Kidney (tissue), 14 donors: Measurements from ENCODE around the gene ACER3. TPM values are rescaled to one million over a fixed set of nuclear protein-coding genes. Genes with fewer than 3 reads are reported as not detected.
A peak's percentile ranks its signal among the peaks of the same experiment; 100 is the strongest.

Experiments
- DNase-seq, 5 donors: peaks; one replicate each; pipeline ENCODE4 v3.0.0-alpha.2; 2013 to 2020
- FAIRE-seq: peaks from 2 replicates; lab custom pipeline; 2012; peaks lifted over from hg19 to GRCh38; lab: Jason Lieb, UNC
- H3K27ac ChIP-seq, 2 donors: one replicate each; pipeline ENCODE4 v1.7.0; 2013; ENCODE audit warnings: low read depth in 2 of 2, low read length in 2 of 2, inconsistent platforms in 1 of 2
- H3K27me3 ChIP-seq: one replicate; pipeline ENCODE4 v1.7.1; 2013; ENCODE audit warnings: low read length, inconsistent platforms; ENCODE audit not compliant: control insufficient read depth, insufficient read depth
- H3K36me3 ChIP-seq, 3 donors: one replicate each; pipeline versions ENCODE4 v1.7.0 to v1.7.1; 2013; ENCODE audit warnings: low read length in 3 of 3, control low read depth in 1 of 3, inconsistent platforms in 1 of 3; ENCODE audit not compliant: insufficient read depth in 3 of 3, control insufficient read depth in 2 of 3
- H3K4me1 ChIP-seq, 3 donors: one replicate each; pipeline versions ENCODE4 v1.7.0 to v1.7.1; 2013; ENCODE audit warnings: low read length in 3 of 3, inconsistent platforms in 1 of 3, low read depth in 1 of 3; ENCODE audit not compliant: control insufficient read depth in 2 of 3, insufficient read depth in 2 of 3
- H3K4me3 ChIP-seq, 3 donors: one replicate each; pipeline versions ENCODE4 v1.7.0 to v1.8.1; 2013; ENCODE audit warnings: low read length in 3 of 3, control low read depth in 1 of 3, inconsistent platforms in 1 of 3
- H3K9ac ChIP-seq, 3 donors: one replicate each; pipeline versions ENCODE4 v1.7.0 to v1.7.1; 2013; ENCODE audit warnings: low read length in 3 of 3, control low read depth in 1 of 3, inconsistent platforms in 1 of 3
- H3K9me3 ChIP-seq, 3 donors: one replicate each; pipeline versions ENCODE4 v1.7.0 to v1.7.1; 2013; ENCODE audit warnings: low read length in 3 of 3, control low read depth in 1 of 3, inconsistent platforms in 1 of 3; ENCODE audit not compliant: control insufficient read depth in 2 of 3, insufficient read depth in 1 of 3
- intact Hi-C: fragments of 100-400 bp; cut with DNase I; formaldehyde crosslinking; loops from one replicate; pipeline ENCODE4 v1.11.1; 2022
- polyA plus RNA-seq: library from polyadenylated mRNA; stranded (reverse); fragments of 350-450 nt; fragmentation: Illumina TruSeq; extraction: RNeasy Lipid Tissue Mini Kit (QIAGEN cat#74804); gene quantifications from one replicate; pipeline ENCODE4 v1.2.3, GENCODE V29; 2014; ENCODE audit warnings: low read depth, low replicate concordance; ENCODE audit not compliant: insufficient read depth
- total RNA-seq: library from RNA; stranded (reverse); fragmentation: NEBNext Ultra II Directional; extraction: Animal tissue kit (Norgen Biotek cat#: 25700); gene quantifications from one replicate; pipeline ENCODE4 v1.2.1, GENCODE V29; 2021
- TF ChIP-seq, protein P1 (sequence below): IDR thresholded peaks from 3 replicates; pipeline ENCODE4 v1.5.1; 2012; ENCODE audit warnings: mild to moderate bottlenecking, moderate library complexity, borderline replicate concordance; ENCODE audit not compliant: insufficient read depth; ENCODE audit errors: extremely low read depth
- donor health status: control.
- donor health status: control.
- donor health status: control.
- donor health status: control.
- donor health status: control.
- donor health status: DM: yes; HTN: yes; CAD: no.
- donor health status: Normal renal cell carcinoma (clear cell type).

ACER3 gene
- total and polyA plus RNA-seq, 2 donors from 2014 or later = 5.9 to 35.3 TPM

DNA sequence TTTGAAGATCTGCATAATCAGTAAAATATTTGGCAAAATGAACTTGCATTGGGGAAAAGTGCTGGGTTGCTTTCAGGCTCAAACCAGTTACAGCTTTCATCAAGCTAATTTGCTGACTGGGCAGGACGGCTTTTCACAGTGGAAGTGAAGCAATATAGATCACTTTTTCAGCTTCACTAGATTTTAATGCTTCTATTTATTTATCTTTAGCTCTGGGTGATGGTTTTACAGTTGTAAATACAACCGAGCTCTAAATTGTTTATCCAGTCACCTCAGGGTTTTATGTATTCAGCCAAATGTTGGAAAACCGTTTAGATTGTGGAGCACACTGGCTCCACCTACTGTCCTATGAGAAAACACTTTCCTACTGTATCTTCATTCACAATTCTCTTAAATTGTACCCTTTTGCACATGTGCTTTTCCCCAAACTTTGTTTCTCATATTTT lies 58.2 kb downstream of the ACER3 start:
- Histone ChIP-seq H3K27me3 (no peaks in the 10 kb centered on the region), H3K27ac (no peak overlapping the region), H3K4me3 (peak overlapping the region in 2 of 3 donors; percentile 12 to 53), H3K9me3 (no peaks in the 10 kb centered on the region), H3K9ac (peak overlapping the region in 1 of 3 donors; percentile 35), H3K36me3 (no peaks in the 10 kb centered on the region), H3K4me1 (peaks cover 0 to 3% (median 0%) of the 10 kb centered on the region in 3 donors)
- TF ChIP-seq, protein P1, sequence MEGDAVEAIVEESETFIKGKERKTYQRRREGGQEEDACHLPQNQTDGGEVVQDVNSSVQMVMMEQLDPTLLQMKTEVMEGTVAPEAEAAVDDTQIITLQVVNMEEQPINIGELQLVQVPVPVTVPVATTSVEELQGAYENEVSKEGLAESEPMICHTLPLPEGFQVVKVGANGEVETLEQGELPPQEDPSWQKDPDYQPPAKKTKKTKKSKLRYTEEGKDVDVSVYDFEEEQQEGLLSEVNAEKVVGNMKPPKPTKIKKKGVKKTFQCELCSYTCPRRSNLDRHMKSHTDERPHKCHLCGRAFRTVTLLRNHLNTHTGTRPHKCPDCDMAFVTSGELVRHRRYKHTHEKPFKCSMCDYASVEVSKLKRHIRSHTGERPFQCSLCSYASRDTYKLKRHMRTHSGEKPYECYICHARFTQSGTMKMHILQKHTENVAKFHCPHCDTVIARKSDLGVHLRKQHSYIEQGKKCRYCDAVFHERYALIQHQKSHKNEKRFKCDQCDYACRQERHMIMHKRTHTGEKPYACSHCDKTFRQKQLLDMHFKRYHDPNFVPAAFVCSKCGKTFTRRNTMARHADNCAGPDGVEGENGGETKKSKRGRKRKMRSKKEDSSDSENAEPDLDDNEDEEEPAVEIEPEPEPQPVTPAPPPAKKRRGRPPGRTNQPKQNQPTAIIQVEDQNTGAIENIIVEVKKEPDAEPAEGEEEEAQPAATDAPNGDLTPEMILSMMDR = peak; percentile 79
- intact Hi-C loops = loop anchor here (10.0 kb wide), 1 partner anchor 104 kb away; no protein-coding TSS in a partner anchor
- DNase-seq (peak in 2 of 5 donors; percentile 74 to 87), FAIRE-seq (peak; percentile 89)

DNA sequence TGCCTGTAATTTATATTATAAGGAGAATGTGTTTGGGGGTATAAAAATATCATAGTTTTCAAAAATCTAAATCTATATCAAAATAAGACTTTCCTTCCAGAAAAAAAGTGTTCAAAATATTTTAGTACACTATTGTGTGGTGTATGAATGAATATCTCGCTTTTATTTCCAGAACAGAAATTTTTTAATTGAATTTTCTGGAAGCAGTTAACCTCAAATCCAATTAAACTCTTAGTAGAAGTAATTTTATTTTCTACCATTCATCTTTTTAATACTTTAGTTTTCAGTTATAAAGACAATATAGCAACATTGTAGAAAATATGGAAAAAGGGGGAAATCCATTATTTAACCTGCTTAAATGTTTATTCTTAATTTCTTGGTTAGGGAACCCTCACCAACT lies 58.7 kb downstream of the ACER3 start:
- no peaks in the 10 kb centered on the region for H3K9me3 ChIP-seq
- intact Hi-C loops = loop anchor here (10.0 kb wide), 1 partner anchor 105 kb away; no protein-coding TSS in a partner anchor
- FAIRE-seq = peak; percentile 19
- TF ChIP-seq, protein P1 = no peak
- no peaks in the 10 kb centered on the region for H3K36me3 ChIP-seq
- no peaks in the 10 kb centered on the region for H3K27me3 ChIP-seq
- no peak for DNase-seq
- no peak overlapping the region for H3K4me3 ChIP-seq
- H3K27ac ChIP-seq = no peak overlapping the region
- peaks cover 0 to 3% (median 0%) of the 10 kb centered on the region in 3 donors for H3K4me1 ChIP-seq
- H3K9ac ChIP-seq = no peak overlapping the region

DNA sequence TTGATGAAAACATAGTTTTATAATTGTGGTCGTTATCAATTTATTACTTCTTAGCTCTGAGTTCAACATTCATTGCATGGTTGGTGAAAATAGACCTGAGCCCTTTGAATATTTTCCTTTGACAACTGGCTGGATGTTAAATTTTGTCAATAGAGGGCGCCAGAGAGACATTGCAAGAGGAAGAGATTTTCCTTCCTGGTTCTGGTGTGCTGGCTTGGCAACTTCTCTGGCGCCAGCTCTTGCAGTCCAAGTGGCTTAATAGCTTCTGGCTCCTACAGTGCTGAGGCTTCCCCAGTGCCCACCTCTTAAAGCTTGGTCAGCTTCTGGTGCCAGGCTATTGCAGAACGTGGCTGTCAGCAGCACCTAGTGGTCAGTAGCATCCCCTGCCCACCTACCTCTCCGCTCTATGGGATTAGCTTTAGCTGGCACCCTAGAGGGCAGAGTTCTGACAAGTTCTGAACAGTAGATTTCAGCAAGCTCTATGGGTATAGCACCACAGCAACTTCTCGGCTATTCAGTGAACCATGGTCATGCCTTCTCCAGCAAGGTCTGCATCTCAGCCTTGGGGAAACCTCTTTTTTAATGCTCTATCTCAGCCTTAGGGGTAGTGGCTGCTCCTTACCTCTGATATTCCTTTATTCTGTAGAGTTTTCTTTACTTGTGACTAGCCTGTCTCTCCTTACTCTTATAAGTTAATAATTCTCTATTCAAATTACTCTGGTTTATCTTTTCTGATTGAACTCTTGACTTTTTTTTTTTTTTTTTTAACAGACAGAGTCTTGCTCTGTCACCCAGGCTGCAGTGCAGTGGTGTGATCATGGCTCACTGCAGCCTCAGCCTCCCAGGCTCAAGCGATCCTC lies 59.4 kb downstream of the ACER3 start:
- Histone ChIP-seq H3K4me3 (peak overlapping the region; percentile 4 to 42 (median 28)), H3K27ac (no peak overlapping the region), H3K27me3 (no peaks in the 10 kb centered on the region), H3K9me3 (no peaks in the 10 kb centered on the region), H3K4me1 (peaks cover 0 to 3% (median 0%) of the 10 kb centered on the region in 3 donors), H3K9ac (peak overlapping the region in 1 of 3 donors; percentile 15), H3K36me3 (no peaks in the 10 kb centered on the region)
- peak; percentile 74 to 91 (median 81) for DNase-seq
- intact Hi-C loops = loop anchor here (10.0 kb wide), 1 partner anchor 105 kb away; no protein-coding TSS in a partner anchor
- TF ChIP-seq, protein P1 = peak; percentile 70
- peak; percentile 8 for FAIRE-seq
